ENCODE measurements around the gene NTNG1.

NTNG1 gene

DNA sequence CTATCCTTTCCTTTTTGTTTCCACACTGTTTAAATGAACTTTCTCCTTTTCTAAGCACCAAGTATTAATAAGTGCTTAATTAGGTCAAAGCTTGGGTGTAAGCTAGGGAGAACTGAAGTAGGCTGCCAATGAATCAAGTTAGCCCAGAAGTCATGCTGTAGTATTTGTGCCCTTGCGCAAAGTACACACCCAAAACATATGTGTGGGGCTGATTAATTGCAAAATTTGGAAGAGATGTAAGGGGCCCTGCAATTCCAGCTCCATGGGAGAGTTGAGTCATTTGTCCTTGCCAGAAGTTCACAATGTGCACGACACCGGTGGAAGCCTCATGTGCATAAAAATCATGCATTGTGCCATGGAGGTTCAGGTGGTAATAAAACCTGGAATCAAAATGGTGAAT, 18.6 kb upstream of the NTNG1 start:
- no peak overlapping the region for H3K9ac ChIP-seq
- H3K36me3 ChIP-seq (ENCODE audit: control insufficient read depth, insufficient read depth, low read length), result no peaks in the 10 kb centered on the region
- H3K4me1 ChIP-seq, result no peaks in the 10 kb centered on the region
- no peak overlapping the region for H2AFZ ChIP-seq
- TF ChIP-seq, protein P1, sequence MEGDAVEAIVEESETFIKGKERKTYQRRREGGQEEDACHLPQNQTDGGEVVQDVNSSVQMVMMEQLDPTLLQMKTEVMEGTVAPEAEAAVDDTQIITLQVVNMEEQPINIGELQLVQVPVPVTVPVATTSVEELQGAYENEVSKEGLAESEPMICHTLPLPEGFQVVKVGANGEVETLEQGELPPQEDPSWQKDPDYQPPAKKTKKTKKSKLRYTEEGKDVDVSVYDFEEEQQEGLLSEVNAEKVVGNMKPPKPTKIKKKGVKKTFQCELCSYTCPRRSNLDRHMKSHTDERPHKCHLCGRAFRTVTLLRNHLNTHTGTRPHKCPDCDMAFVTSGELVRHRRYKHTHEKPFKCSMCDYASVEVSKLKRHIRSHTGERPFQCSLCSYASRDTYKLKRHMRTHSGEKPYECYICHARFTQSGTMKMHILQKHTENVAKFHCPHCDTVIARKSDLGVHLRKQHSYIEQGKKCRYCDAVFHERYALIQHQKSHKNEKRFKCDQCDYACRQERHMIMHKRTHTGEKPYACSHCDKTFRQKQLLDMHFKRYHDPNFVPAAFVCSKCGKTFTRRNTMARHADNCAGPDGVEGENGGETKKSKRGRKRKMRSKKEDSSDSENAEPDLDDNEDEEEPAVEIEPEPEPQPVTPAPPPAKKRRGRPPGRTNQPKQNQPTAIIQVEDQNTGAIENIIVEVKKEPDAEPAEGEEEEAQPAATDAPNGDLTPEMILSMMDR (IDR thresholded peaks at IDR 0.05), result no peak
- H3K27ac ChIP-seq, result no peak overlapping the region
- no peaks in the 10 kb centered on the region for H3K27me3 ChIP-seq (ENCODE audit: control insufficient read depth, insufficient read depth, low read length)
- no peak overlapping the region for H3K4me2 ChIP-seq (ENCODE audit: low read length)
- no peak overlapping the region for H3K4me3 ChIP-seq (ENCODE audit: low read depth, low read length)
- H3K79me2 ChIP-seq, result no peaks in the 10 kb centered on the region
- H3K9me3 ChIP-seq (ENCODE audit: control insufficient read depth, low read length), result no peaks in the 10 kb centered on the region

DNA sequence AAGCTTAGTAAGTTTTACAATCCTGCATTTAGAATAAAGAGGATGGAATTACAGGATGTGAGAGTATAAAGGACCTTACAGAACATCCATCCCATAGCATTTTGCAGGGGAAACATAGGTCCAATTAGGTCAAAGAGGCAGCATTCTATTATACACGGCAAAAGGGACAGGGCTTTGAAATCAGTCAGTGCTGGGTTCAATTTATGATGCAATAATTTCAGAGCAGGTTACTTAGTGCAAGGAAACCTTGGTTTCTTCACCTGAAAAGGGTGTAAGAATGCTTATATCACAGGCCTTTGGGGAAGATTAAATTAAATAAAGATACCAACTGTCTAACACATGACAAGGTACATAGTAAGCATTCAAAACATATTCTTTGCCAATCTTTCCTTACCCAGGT, 17.1 kb upstream of the NTNG1 start:
- Histone ChIP-seq H3K4me3 (ENCODE audit: low read depth, low read length) (no peak overlapping the region), H3K9me3 (ENCODE audit: control insufficient read depth, low read length) (no peaks in the 10 kb centered on the region), H3K79me2 (no peaks in the 10 kb centered on the region), H3K27ac (no peak overlapping the region), H3K27me3 (ENCODE audit: control insufficient read depth, insufficient read depth, low read length) (no peaks in the 10 kb centered on the region), H3K4me1 (no peaks in the 10 kb centered on the region), H3K4me2 (ENCODE audit: low read length) (no peak overlapping the region), H3K9ac (no peak overlapping the region), H3K36me3 (ENCODE audit: control insufficient read depth, insufficient read depth, low read length) (no peaks in the 10 kb centered on the region), H2AFZ (no peak overlapping the region)
- TF ChIP-seq, protein P1 (IDR thresholded peaks at IDR 0.05), result no peak

DNA sequence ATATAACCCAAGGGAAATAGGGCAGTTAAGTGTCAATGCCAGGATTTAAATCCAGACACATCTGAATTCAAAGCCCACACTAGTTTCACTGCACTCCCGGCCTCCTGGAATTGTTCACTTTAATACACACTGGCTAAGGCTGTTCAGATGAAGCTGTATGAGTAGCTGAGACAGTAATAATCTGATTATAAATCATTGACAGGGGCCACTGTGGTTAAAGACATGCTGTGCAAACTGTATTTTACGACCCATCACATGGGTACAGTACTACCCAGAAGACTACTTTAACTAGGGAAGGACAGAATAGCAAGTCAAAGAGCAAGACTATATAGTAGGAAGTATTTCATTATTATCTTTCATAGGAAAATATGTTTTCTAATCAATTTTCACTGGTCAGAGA, 16.1 kb upstream of the NTNG1 start:
- H3K9ac ChIP-seq, result no peak overlapping the region
- H3K79me2 ChIP-seq, result no peaks in the 10 kb centered on the region
- TF ChIP-seq, protein P1 (IDR thresholded peaks at IDR 0.05), result no peak
- H3K4me1 ChIP-seq, result no peaks in the 10 kb centered on the region
- no peak overlapping the region for H3K27ac ChIP-seq
- H3K4me3 ChIP-seq (ENCODE audit: low read depth, low read length), result no peak overlapping the region
- H3K27me3 ChIP-seq (ENCODE audit: control insufficient read depth, insufficient read depth, low read length), result no peaks in the 10 kb centered on the region
- no peaks in the 10 kb centered on the region for H3K36me3 ChIP-seq (ENCODE audit: control insufficient read depth, insufficient read depth, low read length)
- H3K4me2 ChIP-seq (ENCODE audit: low read length), result no peak overlapping the region
- H2AFZ ChIP-seq, result no peak overlapping the region
- H3K9me3 ChIP-seq (ENCODE audit: control insufficient read depth, low read length), result no peaks in the 10 kb centered on the region

GRCh38 chr1:107132195-107132594, 8.6 kb upstream of the NTNG1 start:
- TF ChIP-seq, protein P1 (IDR thresholded peaks at IDR 0.05), result no peak
- H3K9me3 ChIP-seq (ENCODE audit: control insufficient read depth, low read length), result no peaks in the 10 kb centered on the region
- no peaks in the 10 kb centered on the region for H3K4me1 ChIP-seq
- no peaks in the 10 kb centered on the region for H3K27me3 ChIP-seq (ENCODE audit: control insufficient read depth, insufficient read depth, low read length)
- no peak overlapping the region for H3K4me2 ChIP-seq (ENCODE audit: low read length)
- H2AFZ ChIP-seq, result no peak overlapping the region
- H3K4me3 ChIP-seq (ENCODE audit: low read depth, low read length), result no peak overlapping the region
- H3K79me2 ChIP-seq, result no peaks in the 10 kb centered on the region
- H3K36me3 ChIP-seq (ENCODE audit: control insufficient read depth, insufficient read depth, low read length), result no peaks in the 10 kb centered on the region
- no peak overlapping the region for H3K9ac ChIP-seq
- no peak overlapping the region for H3K27ac ChIP-seq

GRCh38 chr1:107132780-107133179, 8.1 kb upstream of the NTNG1 start:
- Histone ChIP-seq H3K4me2 (ENCODE audit: low read length) (no peak overlapping the region), H3K4me3 (ENCODE audit: low read depth, low read length) (no peak overlapping the region), H3K9me3 (ENCODE audit: control insufficient read depth, low read length) (no peaks in the 10 kb centered on the region), H3K4me1 (no peaks in the 10 kb centered on the region), H3K27ac (no peak overlapping the region), H3K36me3 (ENCODE audit: control insufficient read depth, insufficient read depth, low read length) (no peaks in the 10 kb centered on the region), H3K27me3 (ENCODE audit: control insufficient read depth, insufficient read depth, low read length) (no peaks in the 10 kb centered on the region), H3K79me2 (no peaks in the 10 kb centered on the region), H3K9ac (no peak overlapping the region), H2AFZ (no peak overlapping the region)
- TF ChIP-seq, protein P1 (IDR thresholded peaks at IDR 0.05), result no peak
